Panc1 (cell line): ENCODE results near the gene SAMD4A. TPM values are rescaled to one million over a fixed set of nuclear protein-coding genes. Genes with fewer than 3 reads are reported as not detected.

ENCODE experiments used
- ATAC-seq: fragments of 200-7000 bp; cut with Tn5 transposase; 2 replicates; pipeline ENCODE4 v1.9.1; 2020; ENCODE audit warnings: mild to moderate bottlenecking, moderate library complexity
- BruUV-seq: library from RNA; stranded (reverse); fragments of 400-500 nt; replicated peaks from 2 replicates; lab custom pipeline; 2021; lab: Mats Ljungman, UMichigan
- CTCF ChIA-PET: fragments of 300-600 bp; sonication (Branson Sonifier 250); formaldehyde crosslinking; loops from one replicate; lab custom pipeline; 2022; ENCODE audit warnings: antibody characterized with exemption; lab: Charles Lee
- POLR2A ChIA-PET: fragments of 300-600 bp; sonication (Branson Sonifier 250); formaldehyde crosslinking; loops from one replicate; lab custom pipeline; 2022; ENCODE audit warnings: antibody characterized with exemption; lab: Charles Lee
- DNase-seq: peaks from one replicate; pipeline ENCODE4 v3.0.0-alpha.2; 2010; ENCODE audit warnings: low read depth, low spot score
- H3K27ac ChIP-seq: 2 replicates; pipeline ENCODE4 v1.5.1; 2011; ENCODE audit warnings: mild to moderate bottlenecking, low read length, inconsistent platforms
- H3K27me3 ChIP-seq: fragments of 200-500 bp; sonication (Bioruptor generic); 2 replicates; pipeline ENCODE4 v1.6.0; 2014; ENCODE audit warnings: low read length, inconsistent platforms; ENCODE audit not compliant: control insufficient read depth, insufficient read depth
- H3K36me3 ChIP-seq: fragments of 200-500 bp; sonication (Bioruptor generic); 2 replicates; pipeline ENCODE4 v1.5.1; 2014; ENCODE audit warnings: inconsistent platforms, mild to moderate bottlenecking, low read length, moderate library complexity; ENCODE audit not compliant: control insufficient read depth, insufficient read depth
- H3K4me1 ChIP-seq: 2 replicates; pipeline ENCODE4 v1.5.1; 2011; ENCODE audit warnings: inconsistent platforms, mild to moderate bottlenecking, low read length, moderate library complexity; ENCODE audit not compliant: control insufficient read depth, insufficient read depth
- H3K4me3 ChIP-seq, 2 experiments: 2 replicates each; pipeline ENCODE4 v1.5.1; 2011 to 2012; ENCODE audit warnings: low read depth in 2 of 2, low read length in 2 of 2, mild to moderate bottlenecking in 2 of 2, inconsistent platforms in 1 of 2, moderate library complexity in 1 of 2
- H3K9me3 ChIP-seq: fragments of 200-500 bp; sonication (Bioruptor generic); 2 replicates; pipeline ENCODE4 v1.5.1; 2014; ENCODE audit warnings: low read depth, mild to moderate bottlenecking, inconsistent platforms, low read length, moderate library complexity; ENCODE audit not compliant: control insufficient read depth, insufficient read depth
- POLR2AphosphoS5 ChIP-seq: IDR thresholded peaks from 2 replicates; pipeline ENCODE4 v1.6.1; 2012; ENCODE audit warnings: mild to moderate bottlenecking, low read depth, low read length, moderate library complexity
- SIN3A ChIP-seq: IDR thresholded peaks from 2 replicates; pipeline ENCODE4 v1.6.1; 2012; ENCODE audit warnings: low read depth, mild to moderate bottlenecking, low read length, moderate library complexity, borderline replicate concordance; ENCODE audit not compliant: insufficient read depth
- TCF7L2 ChIP-seq: IDR thresholded peaks from 2 replicates; pipeline ENCODE4 v1.6.1; 2011; ENCODE audit warnings: mild to moderate bottlenecking, low read depth, low read length, inconsistent platforms
- in situ Hi-C: cut with HindIII; loops from 2 replicates; pipeline ENCODE4 v1.10.0; 2016; ENCODE audit warnings: low sequenced_read_pairs, low pct_unique_long_range_greater_than_20kb
- intact Hi-C: fragments of 100-400 bp; cut with micrococcal nuclease; formaldehyde crosslinking; loops from one replicate; pipeline ENCODE4 v1.10.0; 2022; ENCODE audit not compliant: unreplicated experiment
- total RNA-seq: library from RNA; stranded (reverse); gene quantifications from one replicate; pipeline ENCODE4 v1.2.1, GENCODE V29; 2021; ENCODE audit not compliant: unreplicated experiment
- TF ChIP-seq, protein P1 (sequence below), 2 experiments: IDR thresholded peaks; 2 replicates each; pipeline ENCODE4 v1.6.1; 2011 to 2012; ENCODE audit warnings: low read depth in 2 of 2, control low read depth in 1 of 2, low read length in 1 of 2, mild to moderate bottlenecking in 1 of 2, moderate library complexity in 1 of 2; ENCODE audit not compliant: insufficient read depth in 1 of 2
- TF ChIP-seq, protein P2 (sequence below): fragments of 450-650 bp; IDR thresholded peaks from 2 replicates; pipeline ENCODE4 v1.5.1; 2017; ENCODE audit warnings: mild to moderate bottlenecking

SAMD4A gene
- total RNA-seq, 1 experiment from 2014 or later = 15.2 TPM

DNA sequence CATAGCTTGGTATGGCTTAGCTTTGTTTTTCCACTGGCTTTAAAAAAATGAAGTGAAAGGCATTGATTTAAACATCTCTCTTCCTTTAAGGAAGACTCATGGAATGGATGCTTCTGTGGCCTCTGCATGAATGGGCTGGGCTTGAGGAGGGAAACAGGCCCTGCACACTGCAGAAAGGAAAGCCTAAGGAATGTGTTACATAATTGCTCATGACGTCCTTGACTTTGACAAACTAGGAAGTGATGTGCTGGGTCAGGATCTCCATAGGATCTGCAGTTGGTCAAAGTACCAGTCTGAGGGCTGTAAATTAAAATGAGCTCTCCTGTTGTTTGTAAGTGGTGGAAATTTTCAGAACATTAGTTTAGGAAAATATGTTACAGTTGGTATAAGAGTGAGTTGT lies 12.7 kb downstream of the SAMD4A start:
- Histone ChIP-seq H3K4me1 (no peaks in the 10 kb centered on the region), H3K27me3 (no peaks in the 10 kb centered on the region), H3K9me3 (no peaks in the 10 kb centered on the region), H3K27ac (no peak overlapping the region), H3K36me3 (no peaks in the 10 kb centered on the region), H3K4me3 (no peak overlapping the region)
- ChIA-PET POLR2A (interaction anchor here (0.6 kb wide), 1 partner anchor 96 kb away, joined by 5 read pairs; no protein-coding TSS in a partner anchor), CTCF (no interaction called here)
- intact Hi-C loops (no loop called here), in situ Hi-C loops (no loop called here)
- no peak for DNase-seq
- ATAC-seq = no peak
- no TSS peak for BruUV-seq
- TF ChIP-seq, protein P1, sequence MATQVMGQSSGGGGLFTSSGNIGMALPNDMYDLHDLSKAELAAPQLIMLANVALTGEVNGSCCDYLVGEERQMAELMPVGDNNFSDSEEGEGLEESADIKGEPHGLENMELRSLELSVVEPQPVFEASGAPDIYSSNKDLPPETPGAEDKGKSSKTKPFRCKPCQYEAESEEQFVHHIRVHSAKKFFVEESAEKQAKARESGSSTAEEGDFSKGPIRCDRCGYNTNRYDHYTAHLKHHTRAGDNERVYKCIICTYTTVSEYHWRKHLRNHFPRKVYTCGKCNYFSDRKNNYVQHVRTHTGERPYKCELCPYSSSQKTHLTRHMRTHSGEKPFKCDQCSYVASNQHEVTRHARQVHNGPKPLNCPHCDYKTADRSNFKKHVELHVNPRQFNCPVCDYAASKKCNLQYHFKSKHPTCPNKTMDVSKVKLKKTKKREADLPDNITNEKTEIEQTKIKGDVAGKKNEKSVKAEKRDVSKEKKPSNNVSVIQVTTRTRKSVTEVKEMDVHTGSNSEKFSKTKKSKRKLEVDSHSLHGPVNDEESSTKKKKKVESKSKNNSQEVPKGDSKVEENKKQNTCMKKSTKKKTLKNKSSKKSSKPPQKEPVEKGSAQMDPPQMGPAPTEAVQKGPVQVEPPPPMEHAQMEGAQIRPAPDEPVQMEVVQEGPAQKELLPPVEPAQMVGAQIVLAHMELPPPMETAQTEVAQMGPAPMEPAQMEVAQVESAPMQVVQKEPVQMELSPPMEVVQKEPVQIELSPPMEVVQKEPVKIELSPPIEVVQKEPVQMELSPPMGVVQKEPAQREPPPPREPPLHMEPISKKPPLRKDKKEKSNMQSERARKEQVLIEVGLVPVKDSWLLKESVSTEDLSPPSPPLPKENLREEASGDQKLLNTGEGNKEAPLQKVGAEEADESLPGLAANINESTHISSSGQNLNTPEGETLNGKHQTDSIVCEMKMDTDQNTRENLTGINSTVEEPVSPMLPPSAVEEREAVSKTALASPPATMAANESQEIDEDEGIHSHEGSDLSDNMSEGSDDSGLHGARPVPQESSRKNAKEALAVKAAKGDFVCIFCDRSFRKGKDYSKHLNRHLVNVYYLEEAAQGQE (IDR thresholded peaks at IDR 0.05; ENCODE audit: insufficient read depth in 1 of 2, low read depth in 2 of 2, low read length in 1 of 2) = no peak
- TF ChIP-seq SIN3A = no peak
- TF ChIP-seq, protein P2, sequence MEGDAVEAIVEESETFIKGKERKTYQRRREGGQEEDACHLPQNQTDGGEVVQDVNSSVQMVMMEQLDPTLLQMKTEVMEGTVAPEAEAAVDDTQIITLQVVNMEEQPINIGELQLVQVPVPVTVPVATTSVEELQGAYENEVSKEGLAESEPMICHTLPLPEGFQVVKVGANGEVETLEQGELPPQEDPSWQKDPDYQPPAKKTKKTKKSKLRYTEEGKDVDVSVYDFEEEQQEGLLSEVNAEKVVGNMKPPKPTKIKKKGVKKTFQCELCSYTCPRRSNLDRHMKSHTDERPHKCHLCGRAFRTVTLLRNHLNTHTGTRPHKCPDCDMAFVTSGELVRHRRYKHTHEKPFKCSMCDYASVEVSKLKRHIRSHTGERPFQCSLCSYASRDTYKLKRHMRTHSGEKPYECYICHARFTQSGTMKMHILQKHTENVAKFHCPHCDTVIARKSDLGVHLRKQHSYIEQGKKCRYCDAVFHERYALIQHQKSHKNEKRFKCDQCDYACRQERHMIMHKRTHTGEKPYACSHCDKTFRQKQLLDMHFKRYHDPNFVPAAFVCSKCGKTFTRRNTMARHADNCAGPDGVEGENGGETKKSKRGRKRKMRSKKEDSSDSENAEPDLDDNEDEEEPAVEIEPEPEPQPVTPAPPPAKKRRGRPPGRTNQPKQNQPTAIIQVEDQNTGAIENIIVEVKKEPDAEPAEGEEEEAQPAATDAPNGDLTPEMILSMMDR = no peak
- TF ChIP-seq TCF7L2 = no peak
- TF ChIP-seq POLR2AphosphoS5 = no peak

DNA sequence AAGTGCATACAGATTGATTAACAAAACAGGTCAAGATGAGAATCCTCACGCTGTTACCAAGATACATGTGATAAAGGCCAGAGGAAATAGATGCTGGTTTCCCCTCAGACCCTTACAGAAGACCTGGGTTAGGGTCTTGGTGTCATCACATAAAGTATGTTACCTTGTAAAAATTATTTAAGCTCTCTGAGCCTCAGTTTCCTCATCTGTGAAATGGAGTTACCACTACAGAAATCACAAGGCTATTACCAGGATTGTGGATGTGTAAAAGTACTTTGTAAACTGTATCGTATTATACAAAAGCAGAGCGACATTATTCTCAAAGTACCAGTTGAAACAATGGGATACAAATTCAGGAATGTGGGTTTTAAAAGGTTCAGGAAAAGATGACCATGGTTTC lies 14.0 kb downstream of the SAMD4A start:
- ChIA-PET POLR2A (no interaction called here), CTCF (no interaction called here)
- ATAC-seq (no peak), DNase-seq (no peak)
- BruUV-seq = no TSS peak
- in situ Hi-C loops = no loop called here
- intact Hi-C loops = no loop called here
- Histone ChIP-seq H3K4me3 (no peak overlapping the region), H3K4me1 (no peaks in the 10 kb centered on the region), H3K27me3 (no peaks in the 10 kb centered on the region), H3K9me3 (no peaks in the 10 kb centered on the region), H3K36me3 (no peaks in the 10 kb centered on the region), H3K27ac (no peak overlapping the region)
- TF ChIP-seq SIN3A (no peak), TCF7L2 (no peak)
- TF ChIP-seq, protein P1 (IDR thresholded peaks at IDR 0.05; ENCODE audit: insufficient read depth in 1 of 2, low read depth in 2 of 2, low read length in 1 of 2) = no peak
